ENCODE results near the gene IKBKE. TPM values are rescaled to one million over a fixed set of nuclear protein-coding genes. Genes with fewer than 3 reads are reported as not detected.

IKBKE gene
- total RNA-seq (5.8 TPM), polyA plus RNA-seq (3.5 TPM)

- Histone ChIP-seq H3K4me1 (ENCODE audit: insufficient read depth) (no peaks in the 10 kb centered on the region), H3K27ac (ENCODE audit: low read depth) (no peak within 1 kb of the TSS), H3K4me3 (ENCODE audit: low read depth, low read length) (peak within 1 kb of the TSS; percentile 52), H3K36me3 (ENCODE audit: insufficient read depth) (no peaks in the 10 kb centered on the region)
- DNase-seq (ENCODE audit: extremely low spot score): no peak
- 17% methylated on average over 10 of the region's 10 CpGs for WGBS
These were observed at the start of gene IKBKE for GRCh38 chr1:206469933-206470691. IKBKE (plus strand) TSS chr1:206470476; CDS start chr1:206473228, 2,752 bp downstream.

GRCh38 chr1:206421616-206422340 is 48.5 kb upstream of the IKBKE start:
- H3K4me1 ChIP-seq (ENCODE audit: insufficient read depth): no peaks in the 10 kb centered on the region
- no peaks in the 10 kb centered on the region for H3K36me3 ChIP-seq (ENCODE audit: insufficient read depth)
- no peak overlapping the region for H3K4me3 ChIP-seq (ENCODE audit: low read depth, low read length)
- 88% methylated on average over 11 of the region's 11 CpGs for WGBS
- H3K27ac ChIP-seq (ENCODE audit: low read depth): no peak overlapping the region
- DNase-seq (ENCODE audit: extremely low spot score): no peak

GRCh38 chr1:206422525-206422924 is 47.8 kb upstream of the IKBKE start:
- Histone ChIP-seq H3K4me3 (ENCODE audit: low read depth, low read length) (no peak overlapping the region), H3K4me1 (ENCODE audit: insufficient read depth) (no peaks in the 10 kb centered on the region), H3K36me3 (ENCODE audit: insufficient read depth) (no peaks in the 10 kb centered on the region), H3K27ac (ENCODE audit: low read depth) (no peak overlapping the region)
- no peak for DNase-seq (ENCODE audit: extremely low spot score)
- WGBS: 85% methylated on average over 1 of the region's 1 CpG

- H3K27ac ChIP-seq (ENCODE audit: low read depth): no peak overlapping the region
- no peaks in the 10 kb centered on the region for H3K4me1 ChIP-seq (ENCODE audit: insufficient read depth)
- WGBS: 93% methylated on average over 6 of the region's 6 CpGs
- H3K36me3 ChIP-seq (ENCODE audit: insufficient read depth): no peaks in the 10 kb centered on the region
- no peak overlapping the region for H3K4me3 ChIP-seq (ENCODE audit: low read depth, low read length)
- no peak for DNase-seq (ENCODE audit: extremely low spot score)
These were observed 43.0 kb upstream of the IKBKE start for GRCh38 chr1:206427291-206427690.

- no peak overlapping the region for H3K4me3 ChIP-seq (ENCODE audit: low read depth, low read length)
These were observed 40.9 kb upstream of the IKBKE start for GRCh38 chr1:206429421-206429820.

GRCh38 chr1:206430031-206430983 is 40.0 kb upstream of the IKBKE start:
- Histone ChIP-seq H3K36me3 (ENCODE audit: insufficient read depth) (peaks cover under 1% of the 10 kb centered on the region), H3K27ac (ENCODE audit: low read depth) (no peak overlapping the region), H3K4me3 (ENCODE audit: low read depth, low read length) (no peak overlapping the region), H3K4me1 (ENCODE audit: insufficient read depth) (no peaks in the 10 kb centered on the region)
- no peak for DNase-seq (ENCODE audit: extremely low spot score)
- 32% methylated on average over 9 of the region's 9 CpGs for WGBS

More at GRCh38 chr1:206429421-206429820, 40.9 kb upstream of the IKBKE start:
- 73% methylated on average over 4 of the region's 4 CpGs for WGBS
- DNase-seq (ENCODE audit: extremely low spot score): no peak
- Histone ChIP-seq H3K36me3 (ENCODE audit: insufficient read depth) (no peaks in the 10 kb centered on the region), H3K4me1 (ENCODE audit: insufficient read depth) (no peaks in the 10 kb centered on the region), H3K27ac (ENCODE audit: low read depth) (no peak overlapping the region)

GRCh38 chr1:206435445-206435844 is 34.8 kb upstream of the IKBKE start:
- 79% methylated on average over 1 of the region's 1 CpG for WGBS
- peaks cover 8% of the 10 kb centered on the region for H3K36me3 ChIP-seq (ENCODE audit: insufficient read depth)
- H3K4me3 ChIP-seq (ENCODE audit: low read depth, low read length): no peak overlapping the region
- H3K4me1 ChIP-seq (ENCODE audit: insufficient read depth): no peaks in the 10 kb centered on the region
- H3K27ac ChIP-seq (ENCODE audit: low read depth): no peak overlapping the region
- no peak for DNase-seq (ENCODE audit: extremely low spot score)

- DNase-seq (ENCODE audit: extremely low spot score): no peak
- Histone ChIP-seq H3K27ac (ENCODE audit: low read depth) (no peak overlapping the region), H3K4me1 (ENCODE audit: insufficient read depth) (no peaks in the 10 kb centered on the region), H3K4me3 (ENCODE audit: low read depth, low read length) (no peak overlapping the region), H3K36me3 (ENCODE audit: insufficient read depth) (peaks cover 8% of the 10 kb centered on the region)
These were observed 31.7 kb upstream of the IKBKE start for GRCh38 chr1:206438554-206438953.

GRCh38 chr1:206439205-206439604 is 31.1 kb upstream of the IKBKE start:
- Histone ChIP-seq H3K4me1 (ENCODE audit: insufficient read depth) (no peaks in the 10 kb centered on the region), H3K36me3 (ENCODE audit: insufficient read depth) (peaks cover 8% of the 10 kb centered on the region), H3K4me3 (ENCODE audit: low read depth, low read length) (no peak overlapping the region), H3K27ac (ENCODE audit: low read depth) (no peak overlapping the region)
- WGBS: 73% methylated on average over 2 of the region's 2 CpGs
- no peak for DNase-seq (ENCODE audit: extremely low spot score)

GRCh38 chr1:206441336-206441967 is 28.8 kb upstream of the IKBKE start:
- H3K4me3 ChIP-seq (ENCODE audit: low read depth, low read length): no peak overlapping the region
- H3K36me3 ChIP-seq (ENCODE audit: insufficient read depth): peaks cover 6% of the 10 kb centered on the region
- no peak overlapping the region for H3K27ac ChIP-seq (ENCODE audit: low read depth)
- DNase-seq (ENCODE audit: extremely low spot score): no peak
- H3K4me1 ChIP-seq (ENCODE audit: insufficient read depth): no peaks in the 10 kb centered on the region
- 97% methylated on average over 7 of the region's 7 CpGs for WGBS

- Histone ChIP-seq H3K27ac (ENCODE audit: low read depth) (no peak overlapping the region), H3K4me1 (ENCODE audit: insufficient read depth) (no peaks in the 10 kb centered on the region), H3K4me3 (ENCODE audit: low read depth, low read length) (no peak overlapping the region), H3K36me3 (ENCODE audit: insufficient read depth) (peaks cover 6% of the 10 kb centered on the region)
- WGBS: 93% methylated on average over 4 of the region's 4 CpGs
- no peak for DNase-seq (ENCODE audit: extremely low spot score)
These were observed 28.2 kb upstream of the IKBKE start for GRCh38 chr1:206442101-206442500.

GRCh38 chr1:206445116-206445515 is 25.2 kb upstream of the IKBKE start:
- DNase-seq (ENCODE audit: extremely low spot score): no peak
- 25% methylated on average over 4 of the region's 4 CpGs for WGBS
- H3K36me3 ChIP-seq (ENCODE audit: insufficient read depth): peaks cover 4% of the 10 kb centered on the region
- H3K4me3 ChIP-seq (ENCODE audit: low read depth, low read length): no peak overlapping the region
- no peaks in the 10 kb centered on the region for H3K4me1 ChIP-seq (ENCODE audit: insufficient read depth)
- H3K27ac ChIP-seq (ENCODE audit: low read depth): no peak overlapping the region

- no peak overlapping the region for H3K4me3 ChIP-seq (ENCODE audit: low read depth, low read length)
- H3K36me3 ChIP-seq (ENCODE audit: insufficient read depth): peaks cover 9% of the 10 kb centered on the region
These were observed 24.3 kb upstream of the IKBKE start for GRCh38 chr1:206445911-206446356.

More at GRCh38 chr1:206445911-206446356, 24.3 kb upstream of the IKBKE start:
- no peak for DNase-seq (ENCODE audit: extremely low spot score)
- Histone ChIP-seq H3K4me1 (ENCODE audit: insufficient read depth) (no peaks in the 10 kb centered on the region), H3K27ac (ENCODE audit: low read depth) (no peak overlapping the region)
- 95% methylated on average over 8 of the region's 8 CpGs for WGBS

Data from urinary bladder (tissue), 4 donors.